ENCODE results near the gene THAP8. TPM values are rescaled to one million over a fixed set of nuclear protein-coding genes. Genes with fewer than 3 reads are reported as not detected.

THAP8 gene
- polyA plus RNA-seq, 3 donors: 2.4 to 6.0 (median 3.1) TPM

- H3K79me2 ChIP-seq (ENCODE audit: insufficient read depth, low read length): no peaks in the 10 kb centered on the region
- H3K4me1 Mint-ChIP-seq: no peaks in the 10 kb centered on the region
- TF ChIP-seq CTCF (IDR thresholded peaks at IDR 0.05): no peak
- H3K36me3 ChIP-seq (replicated peaks in 1 of 2; ENCODE audit: control insufficient read depth in 1 of 2, insufficient read depth in 2 of 2, low read length in 2 of 2): peaks cover 44 to 86% of the 10 kb centered on the region in 2 donors
- H3K4me1 ChIP-seq (ENCODE audit: control insufficient read depth in 1 of 2, insufficient read depth in 2 of 2, low read length in 2 of 2): no peaks in the 10 kb centered on the region
- no peak overlapping the region for H2AFZ ChIP-seq (ENCODE audit: insufficient read depth, low read depth, low read length, poor library complexity, severe bottlenecking)
- intact Hi-C loops (cut with micrococcal nuclease): no loop called here
- H3K9ac ChIP-seq (ENCODE audit: insufficient read depth, low read length, poor library complexity, severe bottlenecking): no peak overlapping the region
- H3K4me2 ChIP-seq (replicated peaks; ENCODE audit: extremely low read depth, low read length, poor library complexity, severe bottlenecking): no peak overlapping the region
- DNase-seq: no peak
- no peaks in the 10 kb centered on the region for H4K20me1 ChIP-seq (ENCODE audit: insufficient read depth, low read length)
- H3K27ac ChIP-seq (ENCODE audit: low read depth in 1 of 2, low read length in 2 of 2): no peak overlapping the region
- no peak overlapping the region for H3K4me3 ChIP-seq (replicated peaks in 1 of 3; ENCODE audit: low read depth in 2 of 3, low read length in 3 of 3)
- no peaks in the 10 kb centered on the region for H3K9me3 ChIP-seq (replicated peaks in 1 of 2; ENCODE audit: control insufficient read depth in 1 of 2, insufficient read depth in 1 of 2, low read length in 2 of 2)
- H3K27me3 Mint-ChIP-seq (ENCODE audit: low read depth in 3 of 3): peaks cover 0 to 2% (median 0%) of the 10 kb centered on the region in 3 donors
- no peak overlapping the region for H3K27ac Mint-ChIP-seq
- WGBS (ENCODE audit: insufficient coverage): 100% methylated on average over 6 of the region's 7 CpGs
- peaks cover 50 to 96% of the 10 kb centered on the region in 2 donors for H3K36me3 Mint-ChIP-seq
- H3K4me3 Mint-ChIP-seq: no peak overlapping the region
- no peaks in the 10 kb centered on the region for H3K27me3 ChIP-seq (ENCODE audit: control insufficient read depth in 2 of 2, insufficient read depth in 2 of 2, low read length in 2 of 2)
- no peaks in the 10 kb centered on the region for H3K9me3 Mint-ChIP-seq
Observed at GRCh38 chr19:36092566-36092965, 38.5 kb upstream of the THAP8 start.

- H2AFZ ChIP-seq (ENCODE audit: insufficient read depth, low read depth, low read length, poor library complexity, severe bottlenecking): no peak overlapping the region
- H3K4me2 ChIP-seq (replicated peaks; ENCODE audit: extremely low read depth, low read length, poor library complexity, severe bottlenecking): no peak overlapping the region
- no peaks in the 10 kb centered on the region for H3K27me3 ChIP-seq (ENCODE audit: control insufficient read depth in 2 of 2, insufficient read depth in 2 of 2, low read length in 2 of 2)
- H3K36me3 Mint-ChIP-seq: peaks cover 49 to 95% of the 10 kb centered on the region in 2 donors
- H4K20me1 ChIP-seq (ENCODE audit: insufficient read depth, low read length): no peaks in the 10 kb centered on the region
- H3K4me3 Mint-ChIP-seq: no peak overlapping the region
- H3K36me3 ChIP-seq (replicated peaks in 1 of 2; ENCODE audit: control insufficient read depth in 1 of 2, insufficient read depth in 2 of 2, low read length in 2 of 2): peaks cover 43 to 88% of the 10 kb centered on the region in 2 donors
- intact Hi-C loops (cut with micrococcal nuclease): no loop called here
- WGBS (ENCODE audit: insufficient coverage): 96% methylated on average over 11 of the region's 13 CpGs
- H3K4me1 Mint-ChIP-seq: no peaks in the 10 kb centered on the region
- no peak overlapping the region for H3K4me3 ChIP-seq (replicated peaks in 1 of 3; ENCODE audit: low read depth in 2 of 3, low read length in 3 of 3)
- H3K79me2 ChIP-seq (ENCODE audit: insufficient read depth, low read length): no peaks in the 10 kb centered on the region
- no peaks in the 10 kb centered on the region for H3K9me3 ChIP-seq (replicated peaks in 1 of 2; ENCODE audit: control insufficient read depth in 1 of 2, insufficient read depth in 1 of 2, low read length in 2 of 2)
- peak overlapping the region in 3 of 7 donors; percentile 6 to 38 (median 23) for H3K27ac Mint-ChIP-seq
- H3K9me3 Mint-ChIP-seq: no peaks in the 10 kb centered on the region
- no peak overlapping the region for H3K27ac ChIP-seq (ENCODE audit: low read depth in 1 of 2, low read length in 2 of 2)
- no peak overlapping the region for H3K9ac ChIP-seq (ENCODE audit: insufficient read depth, low read length, poor library complexity, severe bottlenecking)
- no peak for TF ChIP-seq CTCF (IDR thresholded peaks at IDR 0.05)
- H3K4me1 ChIP-seq (ENCODE audit: control insufficient read depth in 1 of 2, insufficient read depth in 2 of 2, low read length in 2 of 2): no peaks in the 10 kb centered on the region
- DNase-seq: no peak
- peaks cover 0 to 2% (median 0%) of the 10 kb centered on the region in 3 donors for H3K27me3 Mint-ChIP-seq (ENCODE audit: low read depth in 3 of 3)
Observed at GRCh38 chr19:36090910-36091695, 37.0 kb upstream of the THAP8 start.

Measured in CD14-positive monocyte (primary cell).